ENCODE data around the gene PLEKHF1.

Gene PLEKHF1

DNA sequence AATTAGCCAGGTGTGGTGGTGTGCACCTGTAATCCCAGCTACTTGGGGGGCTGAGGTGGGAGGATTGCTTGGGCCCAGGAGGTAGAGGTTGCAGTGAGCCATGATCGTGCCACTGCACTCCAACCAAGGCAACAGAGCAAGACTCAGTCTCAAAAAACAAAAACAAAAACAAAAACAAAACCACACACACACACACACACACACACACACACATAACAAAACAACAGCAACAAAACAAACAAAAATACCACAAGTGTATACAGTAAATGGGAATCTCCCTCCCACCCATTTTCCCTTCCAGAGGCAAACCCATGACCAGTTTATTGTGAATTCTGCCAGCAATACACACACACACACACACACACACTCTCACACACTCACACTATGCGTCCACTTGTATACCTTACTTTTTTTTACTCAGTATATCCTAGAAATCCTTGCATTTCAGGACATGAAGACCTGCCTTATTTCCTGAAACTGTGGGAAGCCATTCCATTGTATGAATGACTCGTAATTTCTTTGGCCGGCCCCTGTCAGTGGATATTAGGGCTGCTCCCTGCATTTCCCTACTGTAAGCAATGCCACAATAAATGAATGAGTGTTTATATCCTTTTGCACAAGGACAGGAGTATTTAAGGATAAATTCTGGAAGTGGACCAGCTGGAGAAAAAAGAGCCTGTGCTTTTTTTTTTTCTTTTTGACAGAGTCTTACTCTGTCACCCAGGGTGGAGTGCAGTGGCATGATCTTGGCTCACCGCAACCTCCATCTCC is 6.9 kb upstream of the PLEKHF1 start:
- no peak overlapping the region for H3K27ac ChIP-seq (ENCODE audit: low read length)
- no peaks in the 10 kb centered on the region for H3K36me3 ChIP-seq (ENCODE audit: insufficient read depth, low read depth, low read length)
- no peak overlapping the region for H3K9ac ChIP-seq (ENCODE audit: low read depth, low read length)
- no peaks in the 10 kb centered on the region; the same call in 1 of the 2 replicates for H3K27me3 ChIP-seq (ENCODE audit: insufficient read depth, low read length)
- H3K4me3 ChIP-seq (ENCODE audit: low read length) = no peak overlapping the region
- no peaks in the 10 kb centered on the region for H3K4me1 ChIP-seq (ENCODE audit: insufficient read depth, low read length)
- peaks cover 8% of the 10 kb centered on the region; the same call in 1 of the 2 replicates for H3K9me3 ChIP-seq (ENCODE audit: insufficient read depth, low read depth, low read length)

DNA sequence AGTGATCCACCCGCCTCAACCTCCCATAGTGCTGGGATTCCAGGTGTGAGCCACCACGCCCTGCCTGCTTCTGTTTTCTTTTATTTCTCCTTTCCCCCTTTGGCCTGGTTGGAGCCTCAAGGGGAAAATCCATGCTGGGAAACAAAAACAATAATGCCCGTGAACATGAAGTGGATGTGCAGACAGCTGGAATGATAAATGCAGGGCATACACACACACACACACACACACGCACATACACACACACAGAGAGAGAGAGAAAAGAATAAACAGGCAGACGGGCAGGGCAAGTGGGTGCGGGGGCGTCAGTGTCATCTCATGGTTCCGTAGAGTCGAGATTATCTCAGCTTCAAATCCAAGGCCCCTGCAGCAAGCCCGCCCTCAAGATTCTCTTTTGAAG is 4.4 kb upstream of the PLEKHF1 start:
- Histone ChIP-seq H3K27ac (ENCODE audit: low read length) (no peak overlapping the region), H3K36me3 (ENCODE audit: insufficient read depth, low read depth, low read length) (no peaks in the 10 kb centered on the region), H3K9ac (ENCODE audit: low read depth, low read length) (no peak overlapping the region), H3K4me3 (ENCODE audit: low read length) (no peak overlapping the region), H3K27me3 (ENCODE audit: insufficient read depth, low read length) (peaks cover 9% of the 10 kb centered on the region), H3K4me1 (ENCODE audit: insufficient read depth, low read length) (no peaks in the 10 kb centered on the region), H3K9me3 (ENCODE audit: insufficient read depth, low read depth, low read length) (no peaks in the 10 kb centered on the region)

- Histone ChIP-seq H3K27me3 (ENCODE audit: insufficient read depth, low read length) (peaks cover 9% of the 10 kb centered on the region), H3K9me3 (ENCODE audit: insufficient read depth, low read depth, low read length) (no peaks in the 10 kb centered on the region), H3K36me3 (ENCODE audit: insufficient read depth, low read depth, low read length) (no peaks in the 10 kb centered on the region), H3K4me3 (ENCODE audit: low read length) (no peak overlapping the region), H3K9ac (ENCODE audit: low read depth, low read length) (no peak overlapping the region), H3K4me1 (ENCODE audit: insufficient read depth, low read length) (peaks cover 5% of the 10 kb centered on the region; the same call in 1 of the 2 replicates), H3K27ac (ENCODE audit: low read length) (no peak overlapping the region)
Observed at GRCh38 chr19:29662278-29662603, 3.0 kb upstream of the PLEKHF1 start.

GRCh38 chr19:29662604-29663404 is 2.5 kb upstream of the PLEKHF1 start:
- Histone ChIP-seq H3K27me3 (ENCODE audit: insufficient read depth, low read length) (peaks cover 9% of the 10 kb centered on the region), H3K9ac (ENCODE audit: low read depth, low read length) (no peak overlapping the region), H3K36me3 (ENCODE audit: insufficient read depth, low read depth, low read length) (no peaks in the 10 kb centered on the region), H3K9me3 (ENCODE audit: insufficient read depth, low read depth, low read length) (no peaks in the 10 kb centered on the region), H3K4me1 (ENCODE audit: insufficient read depth, low read length) (peaks cover 9% of the 10 kb centered on the region; the same call in 1 of the 2 replicates), H3K4me3 (ENCODE audit: low read length) (no peak overlapping the region), H3K27ac (ENCODE audit: low read length) (no peak overlapping the region)

- H3K9ac ChIP-seq (ENCODE audit: low read depth, low read length) = no peak overlapping the region
- H3K4me1 ChIP-seq (ENCODE audit: insufficient read depth, low read length) = peaks cover 9% of the 10 kb centered on the region; the same call in 1 of the 2 replicates
- H3K4me3 ChIP-seq (ENCODE audit: low read length) = peak overlapping the region; percentile 73; the same call in 1 of the 2 replicates
Observed at GRCh38 chr19:29663861-29664752, 1.2 kb upstream of the PLEKHF1 start.

GRCh38 chr19:29664753-29665214 is 477 bp upstream of the PLEKHF1 start:
- H3K27me3 ChIP-seq (ENCODE audit: insufficient read depth, low read length) = peaks cover 9% of the 10 kb centered on the region
- peaks cover 9% of the 10 kb centered on the region; the same call in 1 of the 2 replicates for H3K4me1 ChIP-seq (ENCODE audit: insufficient read depth, low read length)
- H3K36me3 ChIP-seq (ENCODE audit: insufficient read depth, low read depth, low read length) = no peaks in the 10 kb centered on the region
- H3K27ac ChIP-seq (ENCODE audit: low read length) = no peak overlapping the region
- no peaks in the 10 kb centered on the region for H3K9me3 ChIP-seq (ENCODE audit: insufficient read depth, low read depth, low read length)
- H3K9ac ChIP-seq (ENCODE audit: low read depth, low read length) = peak overlapping the region; percentile 63; the same call in 1 of the 2 replicates
- peak overlapping the region; percentile 73 for H3K4me3 ChIP-seq (ENCODE audit: low read length)

More at GRCh38 chr19:29663861-29664752, 1.2 kb upstream of the PLEKHF1 start:
- no peak overlapping the region for H3K27ac ChIP-seq (ENCODE audit: low read length)
- no peaks in the 10 kb centered on the region for H3K36me3 ChIP-seq (ENCODE audit: insufficient read depth, low read depth, low read length)
- H3K27me3 ChIP-seq (ENCODE audit: insufficient read depth, low read length) = peaks cover 9% of the 10 kb centered on the region
- H3K9me3 ChIP-seq (ENCODE audit: insufficient read depth, low read depth, low read length) = no peaks in the 10 kb centered on the region

DNA sequence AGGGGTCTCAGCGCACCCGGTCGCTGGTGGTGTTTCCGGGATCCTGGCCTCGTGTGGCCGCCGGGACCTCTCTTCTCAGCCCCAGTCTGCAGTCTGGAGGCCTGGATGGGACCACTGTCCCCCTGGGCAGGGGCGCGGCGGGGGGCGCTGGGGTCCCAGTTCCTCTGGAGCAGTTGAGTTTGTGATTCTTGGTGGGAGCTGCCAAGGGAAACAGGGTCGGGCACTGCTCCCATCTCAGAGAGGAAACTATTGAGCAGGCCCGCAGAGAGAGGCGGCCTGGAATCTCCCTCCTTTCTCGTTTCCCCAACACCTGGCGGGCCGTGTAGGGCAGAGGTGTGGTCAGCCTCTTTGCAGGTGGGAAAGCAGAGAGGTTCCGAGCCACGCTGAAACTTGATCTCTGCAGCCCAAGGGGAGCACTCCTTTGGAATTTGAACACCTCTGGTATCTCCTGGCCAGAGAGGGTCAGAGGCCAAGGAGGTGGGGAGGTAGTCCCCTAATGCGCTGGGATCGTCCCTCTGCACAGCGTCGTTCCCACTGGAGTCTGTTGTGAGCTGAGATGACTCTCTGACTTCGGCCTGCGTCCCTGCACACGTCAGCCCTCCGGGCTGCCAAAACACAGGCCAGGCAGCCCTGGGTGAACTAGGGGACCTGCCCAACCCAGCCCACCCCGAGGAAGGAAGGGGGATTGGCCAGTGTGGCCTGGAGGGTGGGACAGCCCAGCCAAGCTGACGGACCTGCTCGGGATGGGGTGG is 741 bp downstream of the PLEKHF1 start:
- peaks cover 9% of the 10 kb centered on the region for H3K27me3 ChIP-seq (ENCODE audit: insufficient read depth, low read length)
- H3K27ac ChIP-seq (ENCODE audit: low read length) = no peak overlapping the region
- no peak overlapping the region; the same call in 1 of the 2 replicates for H3K9ac ChIP-seq (ENCODE audit: low read depth, low read length)
- no peaks in the 10 kb centered on the region for H3K9me3 ChIP-seq (ENCODE audit: insufficient read depth, low read depth, low read length)
- peaks cover 9% of the 10 kb centered on the region; the same call in 1 of the 2 replicates for H3K4me1 ChIP-seq (ENCODE audit: insufficient read depth, low read length)
- peak overlapping the region; percentile 73 for H3K4me3 ChIP-seq (ENCODE audit: low read length)
- no peaks in the 10 kb centered on the region for H3K36me3 ChIP-seq (ENCODE audit: insufficient read depth, low read depth, low read length)

DNA sequence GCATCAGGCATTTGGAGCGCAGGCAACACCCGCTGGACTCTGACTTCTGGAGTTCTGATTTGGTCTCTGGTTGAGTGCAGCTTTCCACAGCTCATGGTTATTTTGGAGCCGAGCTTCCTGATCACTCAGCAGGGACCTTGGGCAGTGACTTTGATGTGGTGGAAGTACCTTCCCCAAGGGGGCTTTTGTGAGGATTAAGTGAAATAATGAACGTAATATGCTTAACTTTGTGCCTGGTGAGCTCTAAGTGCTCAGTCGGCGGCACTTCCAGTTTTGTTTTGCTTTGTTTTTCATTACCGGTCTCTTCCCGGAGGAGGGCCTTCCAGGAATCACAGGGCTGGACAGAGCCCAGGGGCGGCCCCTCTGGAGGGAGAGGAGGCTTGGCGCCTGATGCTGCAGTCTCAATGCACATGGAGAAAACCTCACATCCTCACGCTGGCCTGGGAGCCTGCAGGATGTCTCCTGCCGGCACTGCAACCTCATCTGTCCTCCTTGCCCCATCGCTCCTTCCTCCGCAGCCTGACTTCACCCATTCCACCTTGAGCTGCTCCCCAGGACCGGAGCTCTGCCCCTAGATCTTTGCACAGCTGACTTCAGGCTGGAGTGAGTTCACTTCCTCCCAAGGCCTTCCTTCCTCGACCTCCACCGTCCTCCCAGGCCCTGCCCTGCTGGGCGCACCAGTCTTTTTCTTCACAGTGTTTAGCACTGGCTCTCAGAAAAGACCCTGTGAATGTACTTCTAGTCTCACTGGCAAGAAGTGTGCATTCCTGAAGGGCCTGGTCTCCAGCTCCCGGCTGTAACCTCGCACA is 1.5 kb downstream of the PLEKHF1 start:
- peaks cover 9% of the 10 kb centered on the region for H3K27me3 ChIP-seq (ENCODE audit: insufficient read depth, low read length)
- peaks cover 9% of the 10 kb centered on the region; the same call in 1 of the 2 replicates for H3K4me1 ChIP-seq (ENCODE audit: insufficient read depth, low read length)
- peak overlapping the region; percentile 73 for H3K4me3 ChIP-seq (ENCODE audit: low read length)
- no peak overlapping the region for H3K27ac ChIP-seq (ENCODE audit: low read length)
- no peaks in the 10 kb centered on the region for H3K36me3 ChIP-seq (ENCODE audit: insufficient read depth, low read depth, low read length)
- no peak overlapping the region for H3K9ac ChIP-seq (ENCODE audit: low read depth, low read length)
- no peaks in the 10 kb centered on the region for H3K9me3 ChIP-seq (ENCODE audit: insufficient read depth, low read depth, low read length)

- Histone ChIP-seq H3K4me3 (ENCODE audit: low read length) (peak overlapping the region; percentile 73; the same call in 1 of the 2 replicates), H3K4me1 (ENCODE audit: insufficient read depth, low read length) (peaks cover 9% of the 10 kb centered on the region; the same call in 1 of the 2 replicates), H3K27me3 (ENCODE audit: insufficient read depth, low read length) (peaks cover 9% of the 10 kb centered on the region), H3K27ac (ENCODE audit: low read length) (no peak overlapping the region), H3K9ac (ENCODE audit: low read depth, low read length) (no peak overlapping the region), H3K9me3 (ENCODE audit: insufficient read depth, low read depth, low read length) (no peaks in the 10 kb centered on the region), H3K36me3 (ENCODE audit: insufficient read depth, low read depth, low read length) (no peaks in the 10 kb centered on the region)
Observed at GRCh38 chr19:29667387-29667783, 2.1 kb downstream of the PLEKHF1 start.

DNA sequence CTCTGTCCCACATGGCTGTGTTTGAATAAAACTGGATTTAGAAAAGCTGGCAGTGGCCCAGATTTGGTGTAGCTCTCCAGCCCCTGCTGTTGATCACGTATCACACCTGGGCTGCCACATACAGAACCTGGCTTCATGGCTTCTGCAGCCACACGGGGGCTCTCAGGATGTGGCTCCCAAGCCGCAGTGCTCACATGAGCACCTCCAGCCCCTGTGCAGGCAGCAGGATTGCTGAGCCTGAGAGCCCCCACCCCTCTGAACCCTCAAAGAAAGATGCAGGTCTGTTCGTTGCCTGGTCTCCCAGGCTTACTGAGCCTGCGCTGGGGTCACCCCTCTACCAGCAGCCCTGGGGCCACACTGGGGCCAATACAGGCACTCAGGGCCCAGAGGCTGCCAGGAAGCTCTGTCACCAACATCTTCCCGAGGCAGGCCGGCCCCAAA is 2.7 kb downstream of the PLEKHF1 start:
- H3K9me3 ChIP-seq (ENCODE audit: insufficient read depth, low read depth, low read length) = no peaks in the 10 kb centered on the region
- no peak overlapping the region for H3K9ac ChIP-seq (ENCODE audit: low read depth, low read length)
- H3K4me1 ChIP-seq (ENCODE audit: insufficient read depth, low read length) = peaks cover 9% of the 10 kb centered on the region; the same call in 1 of the 2 replicates
- H3K27ac ChIP-seq (ENCODE audit: low read length) = no peak overlapping the region
- H3K4me3 ChIP-seq (ENCODE audit: low read length) = no peak overlapping the region
- no peaks in the 10 kb centered on the region for H3K36me3 ChIP-seq (ENCODE audit: insufficient read depth, low read depth, low read length)
- peaks cover 9% of the 10 kb centered on the region for H3K27me3 ChIP-seq (ENCODE audit: insufficient read depth, low read length)

All from iPS-20b (cell line).